22Rv1 (cell line): ENCODE measurements around the gene TANGO2.
A peak's percentile ranks its signal among the peaks of the same experiment; 100 is the strongest.

Source experiments
- H3K27ac ChIP-seq: fragments of 450-650 bp; 2 replicates; pipeline ENCODE4 v1.5.1; 2017
- CTCF ChIP-seq: fragments of 450-650 bp; IDR thresholded peaks from 2 replicates; pipeline ENCODE4 v1.5.1; 2017; ENCODE audit warnings: mild to moderate bottlenecking
- ZFX ChIP-seq: fragments of 450-650 bp; IDR thresholded peaks from 2 replicates; pipeline ENCODE4 v1.6.1; 2017; ENCODE audit warnings: antibody characterized with exemption, borderline replicate concordance

The TANGO2 gene

GRCh38 chr22:19980766-19981165 lies 40.1 kb upstream of the TANGO2 start:
- H3K27ac ChIP-seq, result no peak overlapping the region
- TF ChIP-seq ZFX (no peak), CTCF (no peak)

DNA sequence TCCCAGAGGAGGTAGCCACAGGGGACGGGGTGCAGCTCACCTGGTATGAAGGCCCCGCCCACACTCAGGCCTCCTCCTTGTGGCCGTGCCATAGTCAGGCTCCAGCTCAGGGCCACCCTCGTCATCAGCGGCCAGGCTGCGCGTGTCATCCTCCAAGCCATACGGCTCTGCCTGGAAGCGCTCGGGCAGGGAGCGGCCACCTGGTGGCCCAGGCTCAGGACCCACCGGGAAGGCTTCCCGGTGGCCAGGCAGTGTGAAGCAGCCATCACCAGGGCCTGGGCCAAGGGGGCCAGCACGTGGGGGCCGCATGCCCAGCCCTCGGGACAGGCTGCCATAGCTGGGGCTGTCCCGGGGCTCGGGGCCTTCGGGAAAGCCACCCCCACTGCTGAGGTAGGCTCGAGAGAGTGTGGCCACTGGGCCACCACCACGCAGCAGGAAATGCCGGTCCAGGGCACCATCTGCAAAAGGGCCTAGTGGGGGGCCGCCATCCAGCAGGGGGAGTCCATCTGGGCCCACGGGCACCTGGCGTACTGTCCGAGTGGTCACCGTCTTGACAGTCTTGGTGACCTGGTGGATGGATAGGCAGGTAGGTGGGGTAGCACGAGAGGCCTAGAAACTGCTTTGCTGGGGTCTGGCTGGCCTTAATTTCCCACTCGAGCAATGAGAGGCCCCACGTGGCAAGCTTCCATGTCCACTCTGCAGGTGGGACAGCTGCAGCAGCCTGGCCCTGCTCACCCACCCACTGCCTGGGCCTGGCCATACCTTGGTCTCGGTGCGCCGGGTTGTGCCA lies 39.5 kb upstream of the TANGO2 start:
- no peak for TF ChIP-seq CTCF
- H3K27ac ChIP-seq, result no peak overlapping the region

DNA sequence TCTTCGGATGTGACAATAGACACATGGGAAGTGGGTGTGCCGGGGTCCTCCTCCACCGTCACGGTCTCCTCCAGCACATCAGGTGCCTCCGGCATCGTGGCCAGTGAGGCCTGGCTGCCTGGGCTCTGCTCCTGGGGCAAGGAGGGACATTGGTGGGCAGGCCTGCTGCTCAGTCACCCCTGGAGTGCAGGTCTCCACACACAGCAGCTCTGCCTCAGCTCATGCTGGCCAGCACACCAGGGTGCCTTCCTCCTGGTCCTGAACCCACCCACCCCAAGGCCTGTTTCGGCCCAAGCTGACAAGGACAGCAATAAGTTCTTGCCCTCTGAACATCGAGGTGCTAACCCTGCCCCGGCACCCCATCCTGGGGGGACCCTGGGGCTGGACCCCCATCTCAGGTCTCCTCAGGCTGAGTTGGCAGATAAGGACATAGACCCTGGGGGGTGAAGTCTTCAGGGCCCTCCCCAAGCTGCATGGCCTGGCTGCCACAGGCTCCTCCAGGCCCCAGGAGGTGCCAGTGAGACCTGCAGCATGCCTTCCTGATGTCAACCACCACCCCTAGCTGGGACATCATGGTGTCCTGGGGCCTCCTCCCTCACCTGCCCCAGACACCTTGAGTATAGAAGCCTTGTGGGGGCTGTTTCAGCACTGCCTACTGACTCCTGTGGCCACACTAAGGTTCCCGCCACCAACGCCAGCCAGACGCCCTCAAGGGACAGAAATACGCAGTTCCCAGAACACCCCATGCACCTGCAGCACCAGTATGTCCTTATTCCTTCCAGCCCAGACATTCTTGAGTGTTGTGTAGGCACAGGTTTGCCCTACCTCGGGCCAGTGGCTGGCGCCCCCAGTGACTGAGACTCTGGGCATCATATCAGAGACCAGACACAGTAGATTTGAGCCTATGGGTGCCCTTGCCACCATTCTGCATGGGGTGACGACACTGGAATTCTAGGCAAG lies 38.7 kb upstream of the TANGO2 start:
- TF ChIP-seq ZFX (no peak), CTCF (no peak)
- peak overlapping the region; percentile 37; the same call in 1 of the 2 replicates for H3K27ac ChIP-seq

- TF ChIP-seq ZFX, result no peak
- TF ChIP-seq CTCF, result no peak
- H3K27ac ChIP-seq, result peak overlapping the region; percentile 37; the same call in 1 of the 2 replicates
These were observed 37.8 kb upstream of the TANGO2 start for GRCh38 chr22:19982991-19983578.

DNA sequence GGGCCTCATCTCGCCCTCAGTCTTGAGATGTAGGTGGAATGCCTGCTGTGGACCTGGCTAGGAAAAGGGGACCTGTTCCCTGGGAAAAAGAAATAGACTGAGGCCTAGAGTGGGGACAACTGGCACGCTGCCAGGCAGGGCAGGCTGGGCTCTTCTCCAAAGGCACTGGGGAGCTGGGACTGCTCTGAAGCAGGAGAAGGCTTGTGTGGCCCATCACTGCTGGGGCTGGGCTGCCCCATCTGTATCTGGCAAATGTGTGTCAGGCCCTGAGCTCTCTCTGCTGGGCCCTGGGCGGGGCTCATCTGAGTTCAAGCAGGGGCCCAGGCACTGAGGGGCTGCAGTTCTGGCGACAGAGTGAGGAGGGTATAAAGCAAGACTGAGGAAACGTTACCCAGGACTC lies 37.2 kb upstream of the TANGO2 start:
- peak overlapping the region; percentile 37 for H3K27ac ChIP-seq
- TF ChIP-seq CTCF, result no peak
- TF ChIP-seq ZFX, result no peak

GRCh38 chr22:19984201-19984753 lies 36.6 kb upstream of the TANGO2 start:
- peak overlapping the region; percentile 37 for H3K27ac ChIP-seq
- TF ChIP-seq ZFX, result no peak
- TF ChIP-seq CTCF, result no peak
